K562 treated with DMSO at 1 percent for 48 hours (cell line): Measurements from ENCODE around the gene PRAMEF25. TPM values are rescaled to one million over a fixed set of nuclear protein-coding genes. Genes with fewer than 3 reads are reported as not detected.

Experiments
- total RNA-seq: library from RNA; unstranded; fragments of 300-600 nt; gene quantifications from 2 replicates; pipeline ENCODE4 v1.2.3, GENCODE V29; 2022; ENCODE audit warnings: low replicate concordance; ENCODE audit errors: extremely low read depth

PRAMEF25 gene
- total RNA-seq = not detected in 2 replicates

GRCh38 chr1:13070474-13070873, at the start of gene PRAMEF25:
TSS of gene PRAMEF25 (plus strand) at chr1:13070774. CDS start at chr1:13073694, 2,920 bp downstream.

DNA sequence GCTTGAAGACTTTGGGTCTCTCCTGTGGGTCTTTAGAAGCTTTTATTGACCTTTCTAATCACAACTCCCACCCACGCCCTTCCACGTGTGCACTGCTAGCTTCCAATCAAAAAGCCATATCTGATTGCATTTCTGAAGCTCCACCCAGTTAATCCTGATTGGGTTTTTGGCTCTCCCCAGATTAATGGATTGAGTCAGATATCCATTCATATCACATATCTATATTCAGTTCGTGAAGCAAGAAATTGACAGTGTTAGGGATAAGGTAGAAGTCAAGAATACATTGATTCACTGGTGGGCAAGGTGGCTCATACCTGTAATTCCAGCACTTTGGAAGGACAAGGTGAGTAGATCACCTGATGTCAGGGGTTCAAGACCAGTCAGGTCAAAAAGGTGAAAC, 14.1 kb upstream of the PRAMEF25 start, which contains the start of gene PRAMEF27:
Gene PRAMEF27, minus strand, starts transcription at position 101 of the 400 bp plus-strand sequence. CDS start 2,916 bp downstream, outside the sequence.

DNA sequence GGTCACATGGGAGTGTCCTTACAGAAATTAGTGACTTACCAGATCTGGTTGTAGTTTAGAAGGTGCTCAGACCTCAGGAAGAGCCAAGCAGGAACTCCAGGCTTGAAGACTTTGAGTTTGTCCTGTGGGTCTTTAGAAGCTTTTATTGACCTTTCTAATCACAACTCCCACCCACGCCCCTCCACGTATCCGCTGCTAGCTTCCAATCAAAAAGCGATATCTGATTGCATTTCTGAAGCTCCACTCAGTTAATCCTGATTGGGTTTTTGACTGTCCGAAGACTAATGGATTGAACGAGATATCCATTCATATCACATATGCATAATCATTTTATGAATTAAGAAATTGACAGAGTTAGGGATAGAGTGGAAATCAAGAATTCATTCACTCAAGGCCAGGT, 46.2 kb downstream of the PRAMEF25 start, which contains the start of gene HNRNPCL2:
Gene HNRNPCL2, minus strand, starts transcription at position 101 of the 400 bp plus-strand sequence. CDS start 454 bp downstream, outside the sequence.

Other genes starting within 250 kb of the PRAMEF25 start
- not detected in 2 replicates for gene PRAMEF11, start 239.4 kb upstream of the PRAMEF25 start, total RNA-seq
- not detected in 2 replicates for gene HNRNPCL1, start 222.1 kb upstream of the PRAMEF25 start, total RNA-seq
- not detected in 2 replicates for gene PRAMEF2, start 213.7 kb upstream of the PRAMEF25 start, total RNA-seq
- not detected in 2 replicates for gene PRAMEF4, start 184.6 kb upstream of the PRAMEF25 start, total RNA-seq
- gene PRAMEF10, start 172.5 kb upstream of the PRAMEF25 start, total RNA-seq = not detected in 2 replicates
- gene PRAMEF7, start 154.2 kb upstream of the PRAMEF25 start, total RNA-seq = not detected in 2 replicates
- gene PRAMEF6, start 123.2 kb upstream of the PRAMEF25 start, total RNA-seq = not detected in 2 replicates
- gene PRAMEF27, start 14.2 kb upstream of the PRAMEF25 start, total RNA-seq = not detected in 2 replicates
- not detected in 2 replicates for gene HNRNPCL3, start 10.0 kb upstream of the PRAMEF25 start, total RNA-seq
- not detected in 2 replicates for gene HNRNPCL2, start 46.1 kb downstream of the PRAMEF25 start, total RNA-seq
- not detected in 2 replicates for gene PRAMEF26, start 85.2 kb downstream of the PRAMEF25 start, total RNA-seq
- not detected in 2 replicates for gene HNRNPCL4, start 94.9 kb downstream of the PRAMEF25 start, total RNA-seq
- gene PRAMEF9, start 101.1 kb downstream of the PRAMEF25 start, total RNA-seq = not detected in 2 replicates
- not detected in 2 replicates for gene PRAMEF13, start 130.6 kb downstream of the PRAMEF25 start, total RNA-seq
- gene PRAMEF18, start 155.4 kb downstream of the PRAMEF25 start, total RNA-seq = not detected in 2 replicates
- not detected in 2 replicates for gene PRAMEF5, start 183.4 kb downstream of the PRAMEF25 start, total RNA-seq
- gene PRAMEF8, start 214.4 kb downstream of the PRAMEF25 start, total RNA-seq = not detected in 2 replicates
- not detected in 2 replicates for gene PRAMEF33, start 232.8 kb downstream of the PRAMEF25 start, total RNA-seq
- gene PRAMEF15, start 244.8 kb downstream of the PRAMEF25 start, total RNA-seq = not detected in 2 replicates